A673 (cell line): Measurements from ENCODE around the gene THRSP. TPM values are rescaled to one million over a fixed set of nuclear protein-coding genes. Genes with fewer than 3 reads are reported as not detected.

ENCODE experiments used
- BruUV-seq: library from RNA; stranded (reverse); fragments of 400-500 nt; replicated peaks from 2 replicates; lab custom pipeline; 2021; lab: Mats Ljungman, UMichigan
- CTCF ChIA-PET: fragments of 300-600 bp; sonication (Branson Sonifier 250); formaldehyde crosslinking; loops from one replicate; lab custom pipeline; 2022; ENCODE audit warnings: antibody characterized with exemption; lab: Charles Lee
- POLR2A ChIA-PET: fragments of 300-600 bp; sonication (Branson Sonifier 250); formaldehyde crosslinking; loops from one replicate; lab custom pipeline; 2022; ENCODE audit warnings: antibody characterized with exemption; ENCODE audit not compliant: low non-redundant PET; lab: Charles Lee
- DNase-seq: peaks from one replicate; pipeline ENCODE4 v3.0.0-alpha.2; 2015; ENCODE audit warnings: low spot score
- H3K27ac ChIP-seq: fragments of 200-600 bp; sonication (generic); 2 replicates; pipeline ENCODE4 v1.5.1; 2016; ENCODE audit warnings: mixed run types, low read depth, mild to moderate bottlenecking, mixed read lengths, antibody characterized with exemption, low read length; ENCODE audit not compliant: poor library complexity, severe bottlenecking
- H3K27me3 ChIP-seq: fragments of 200-600 bp; sonication (generic); replicated peaks from 2 replicates; pipeline ENCODE4 v1.6.1; 2017; ENCODE audit warnings: mixed run types, low read depth, mild to moderate bottlenecking, mixed read lengths, antibody characterized with exemption, low read length; ENCODE audit not compliant: insufficient read depth, poor library complexity
- H3K36me3 ChIP-seq: fragments of 200-600 bp; sonication (generic); 2 replicates; pipeline ENCODE4 v1.6.1; 2016; ENCODE audit warnings: mixed run types, mild to moderate bottlenecking, mixed read lengths, antibody characterized with exemption, low read length; ENCODE audit not compliant: insufficient read depth, poor library complexity, severe bottlenecking
- H3K4me1 ChIP-seq: fragments of 200-600 bp; sonication (generic); 2 replicates; pipeline ENCODE4 v1.6.1; 2017; ENCODE audit warnings: mixed run types, mild to moderate bottlenecking, mixed read lengths, antibody characterized with exemption, low read length; ENCODE audit not compliant: insufficient read depth, poor library complexity, severe bottlenecking
- H3K4me3 ChIP-seq: fragments of 200-600 bp; sonication (generic); 2 replicates; pipeline ENCODE4 v1.5.1; 2016; ENCODE audit warnings: low read depth, mixed run types, mild to moderate bottlenecking, mixed read lengths, low read length; ENCODE audit not compliant: poor library complexity, severe bottlenecking
- H3K9me3 ChIP-seq: fragments of 200-600 bp; sonication (generic); 2 replicates; pipeline ENCODE4 v1.6.1; 2016; ENCODE audit warnings: mixed run types, low read depth, mild to moderate bottlenecking, mixed read lengths, antibody characterized with exemption, low read length; ENCODE audit not compliant: poor library complexity, severe bottlenecking
- CTCF ChIP-seq: fragments of 300-800, 200-600 bp; sonication (generic); conservative IDR thresholded peaks from 2 replicates; pipeline ENCODE4 v1.5.1; 2017; ENCODE audit warnings: low read depth, mild to moderate bottlenecking, antibody characterized with exemption, low read length, moderate library complexity, mixed read lengths
- EZH2 ChIP-seq: fragments of 200-600 bp; sonication (generic); IDR thresholded peaks from 2 replicates; pipeline ENCODE4 v1.6.1; 2017; ENCODE audit warnings: borderline replicate concordance, low read depth, mild to moderate bottlenecking, mixed read lengths, antibody characterized with exemption, low read length; ENCODE audit not compliant: poor library complexity, severe bottlenecking
- intact Hi-C: fragments of 100-400 bp; cut with micrococcal nuclease; formaldehyde crosslinking; loops from one replicate; pipeline ENCODE4 v1.10.0; 2022; ENCODE audit not compliant: unreplicated experiment
- total RNA-seq: library from RNA; stranded (reverse); gene quantifications from 2 replicates; pipeline ENCODE4 v1.2.3, GENCODE V29; 2021

THRSP gene
- total RNA-seq, 1 experiment from 2014 or later = not detected

GRCh38 chr11:78110830-78111229 is 47.2 kb downstream of the THRSP start:
- Histone ChIP-seq H3K4me3 (no peak overlapping the region), H3K9me3 (no peaks in the 10 kb centered on the region), H3K27ac (no peak overlapping the region), H3K4me1 (peaks cover 5% of the 10 kb centered on the region), H3K36me3 (peaks cover 42% of the 10 kb centered on the region), H3K27me3 (no peaks in the 10 kb centered on the region)
- ChIA-PET CTCF (no interaction called here), POLR2A (interaction anchor here (0.8 kb wide), 1 partner anchor 29 kb away, joined by 3 read pairs; the partner anchor contains the start of gene ALG8)
- BruUV-seq = no TSS peak
- TF ChIP-seq CTCF = no peak
- no peak for DNase-seq
- intact Hi-C loops = no loop called here

- no TSS peak for BruUV-seq
- Histone ChIP-seq H3K27ac (no peak overlapping the region), H3K4me3 (no peak overlapping the region), H3K4me1 (peaks cover 5% of the 10 kb centered on the region), H3K36me3 (peaks cover 42% of the 10 kb centered on the region), H3K27me3 (no peaks in the 10 kb centered on the region), H3K9me3 (no peaks in the 10 kb centered on the region)
- DNase-seq = no peak
- intact Hi-C loops = no loop called here
- TF ChIP-seq CTCF (no peak), EZH2 (no peak)
- ChIA-PET CTCF (no interaction called here), POLR2A (interaction anchor here (0.8 kb wide), 1 partner anchor 28 kb away, joined by 3 read pairs; the partner anchor contains the start of gene ALG8)
Measured at GRCh38 chr11:78111298-78111697, 47.6 kb downstream of the THRSP start.

GRCh38 chr11:78112582-78113275 is 49.1 kb downstream of the THRSP start:
- Histone ChIP-seq H3K27me3 (no peaks in the 10 kb centered on the region), H3K27ac (no peak overlapping the region), H3K36me3 (peaks cover 38% of the 10 kb centered on the region), H3K9me3 (no peaks in the 10 kb centered on the region), H3K4me3 (no peak overlapping the region), H3K4me1 (peaks cover 5% of the 10 kb centered on the region)
- intact Hi-C loops = no loop called here
- no peak for DNase-seq
- no peak for TF ChIP-seq CTCF
- no peak for TF ChIP-seq EZH2
- no TSS peak for BruUV-seq
- ChIA-PET CTCF (interaction anchor here (0.6 kb wide), 1 partner anchor 88 kb away, joined by 3 read pairs; no protein-coding TSS in a partner anchor), POLR2A (no interaction called here)

Other genes starting within 250 kb of the THRSP start
- 94.1 and 112 TPM in 2 replicates for gene RSF1, start 243.1 kb upstream of the THRSP start, total RNA-seq
- 15.7 and 18.1 TPM in 2 replicates for gene AAMDC, start 242.7 kb upstream of the THRSP start, total RNA-seq
- 66.1 and 68.2 TPM in 2 replicates for gene INTS4, start 69.2 kb upstream of the THRSP start, total RNA-seq
- 0.45 and 1.2 TPM in 2 replicates for gene KCTD14, start 40.6 kb upstream of the THRSP start, total RNA-seq
- 408 and 425 TPM in 2 replicates for gene NDUFC2, start 16.0 kb downstream of the THRSP start, total RNA-seq
- 112 and 131 TPM in 2 replicates for gene ALG8, start 75.8 kb downstream of the THRSP start, total RNA-seq
- gene KCTD21, start 124.8 kb downstream of the THRSP start, total RNA-seq = 3.5 and 5.2 TPM in 2 replicates
- 4.8 and 6.7 TPM in 2 replicates for gene USP35, start 125.1 kb downstream of the THRSP start, total RNA-seq